ENCODE measurements around the gene IFNGR1. TPM values are rescaled to one million over a fixed set of nuclear protein-coding genes. Genes with fewer than 3 reads are reported as not detected.

The IFNGR1 gene
- total and polyA plus RNA-seq, 10 of the 15 experiments (the other 5 are each of a cell fraction or from before 2014, with no cell fraction given): 89.0 to 296 (median 138) TPM

DNA sequence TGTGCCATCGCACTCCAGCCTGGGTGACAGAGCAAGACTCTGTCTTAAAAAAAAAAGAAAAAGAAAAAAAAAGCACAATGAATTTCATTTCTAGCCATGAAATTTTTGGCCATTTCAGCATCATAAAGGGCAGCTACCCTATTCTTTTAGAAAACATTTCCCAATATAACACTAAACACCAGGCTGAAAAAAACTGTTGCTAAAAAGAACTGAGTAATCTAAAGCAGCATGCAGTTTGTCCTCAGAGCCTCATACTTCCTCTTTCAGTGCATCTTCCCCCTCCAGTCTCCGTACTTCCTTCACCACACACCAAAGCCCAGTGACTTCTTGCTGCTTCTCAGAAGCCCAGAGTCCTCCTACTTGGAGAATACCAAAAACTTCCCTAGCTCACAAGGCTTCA lies 5.6 kb upstream of the IFNGR1 start (continued):
- TF ChIP-seq, protein P1, sequence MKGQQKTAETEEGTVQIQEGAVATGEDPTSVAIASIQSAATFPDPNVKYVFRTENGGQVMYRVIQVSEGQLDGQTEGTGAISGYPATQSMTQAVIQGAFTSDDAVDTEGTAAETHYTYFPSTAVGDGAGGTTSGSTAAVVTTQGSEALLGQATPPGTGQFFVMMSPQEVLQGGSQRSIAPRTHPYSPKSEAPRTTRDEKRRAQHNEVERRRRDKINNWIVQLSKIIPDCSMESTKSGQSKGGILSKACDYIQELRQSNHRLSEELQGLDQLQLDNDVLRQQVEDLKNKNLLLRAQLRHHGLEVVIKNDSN (IDR thresholded peaks at IDR 0.05; ENCODE audit: borderline replicate concordance, extremely low read length, insufficient read depth, low read depth, low read length): no peak
- TF ChIP-seq CREB1 (IDR thresholded peaks at IDR 0.05; ENCODE audit: low read depth): no peak
- no peak for TF ChIP-seq SUPT20H (IDR thresholded peaks at IDR 0.05; ENCODE audit: borderline replicate concordance, control insufficient read depth, low read depth, low read length)
- TF ChIP-seq CHD2 (IDR thresholded peaks at IDR 0.05; ENCODE audit: borderline replicate concordance, low read depth, low read length): no peak
- TF ChIP-seq TCF7 (IDR thresholded peaks at IDR 0.05; ENCODE audit: borderline replicate concordance): no peak
- TF ChIP-seq EED (IDR thresholded peaks at IDR 0.05; ENCODE audit: low read depth): peak; percentile 88
- TF ChIP-seq IRF4 (IDR thresholded peaks at IDR 0.05; ENCODE audit: low read depth, low read length): no peak
- peak; percentile 46; the same call in 1 of the 2 replicates for TF ChIP-seq SPI1 (IDR thresholded peaks at IDR 0.05; ENCODE audit: borderline replicate concordance, insufficient read depth, low read depth, low read length)
- TF ChIP-seq, protein P2, sequence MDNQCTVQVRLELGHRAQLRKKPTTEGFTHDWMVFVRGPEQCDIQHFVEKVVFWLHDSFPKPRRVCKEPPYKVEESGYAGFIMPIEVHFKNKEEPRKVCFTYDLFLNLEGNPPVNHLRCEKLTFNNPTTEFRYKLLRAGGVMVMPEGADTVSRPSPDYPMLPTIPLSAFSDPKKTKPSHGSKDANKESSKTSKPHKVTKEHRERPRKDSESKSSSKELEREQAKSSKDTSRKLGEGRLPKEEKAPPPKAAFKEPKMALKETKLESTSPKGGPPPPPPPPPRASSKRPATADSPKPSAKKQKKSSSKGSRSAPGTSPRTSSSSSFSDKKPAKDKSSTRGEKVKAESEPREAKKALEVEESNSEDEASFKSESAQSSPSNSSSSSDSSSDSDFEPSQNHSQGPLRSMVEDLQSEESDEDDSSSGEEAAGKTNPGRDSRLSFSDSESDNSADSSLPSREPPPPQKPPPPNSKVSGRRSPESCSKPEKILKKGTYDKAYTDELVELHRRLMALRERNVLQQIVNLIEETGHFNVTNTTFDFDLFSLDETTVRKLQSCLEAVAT (IDR thresholded peaks at IDR 0.05): peak; percentile 48; the same call in 1 of the 2 replicates
- TF ChIP-seq BACH1 (IDR thresholded peaks at IDR 0.05; ENCODE audit: borderline replicate concordance): no peak
- TF ChIP-seq, protein P3, sequence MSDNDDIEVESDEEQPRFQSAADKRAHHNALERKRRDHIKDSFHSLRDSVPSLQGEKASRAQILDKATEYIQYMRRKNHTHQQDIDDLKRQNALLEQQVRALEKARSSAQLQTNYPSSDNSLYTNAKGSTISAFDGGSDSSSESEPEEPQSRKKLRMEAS (IDR thresholded peaks at IDR 0.05; ENCODE audit: low read depth, low read length): no peak
- TF ChIP-seq, protein P4, sequence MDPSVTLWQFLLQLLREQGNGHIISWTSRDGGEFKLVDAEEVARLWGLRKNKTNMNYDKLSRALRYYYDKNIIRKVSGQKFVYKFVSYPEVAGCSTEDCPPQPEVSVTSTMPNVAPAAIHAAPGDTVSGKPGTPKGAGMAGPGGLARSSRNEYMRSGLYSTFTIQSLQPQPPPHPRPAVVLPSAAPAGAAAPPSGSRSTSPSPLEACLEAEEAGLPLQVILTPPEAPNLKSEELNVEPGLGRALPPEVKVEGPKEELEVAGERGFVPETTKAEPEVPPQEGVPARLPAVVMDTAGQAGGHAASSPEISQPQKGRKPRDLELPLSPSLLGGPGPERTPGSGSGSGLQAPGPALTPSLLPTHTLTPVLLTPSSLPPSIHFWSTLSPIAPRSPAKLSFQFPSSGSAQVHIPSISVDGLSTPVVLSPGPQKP (IDR thresholded peaks at IDR 0.05; ENCODE audit: low read depth, low read length): no peak
- TF ChIP-seq JUND (IDR thresholded peaks at IDR 0.05; ENCODE audit: low read depth, low read length): no peak
- TF ChIP-seq POLR2AphosphoS2 (IDR thresholded peaks at IDR 0.05; ENCODE audit: low read depth, low read length): no peak
- TF ChIP-seq BRCA1 (IDR thresholded peaks at IDR 0.05; ENCODE audit: low read depth, low read length): no peak
- no peak for TF ChIP-seq HDAC2 (IDR thresholded peaks at IDR 0.05)
- no peak for TF ChIP-seq GABPA (IDR thresholded peaks at IDR 0.05; ENCODE audit: low read depth)
- TF ChIP-seq, protein P5, sequence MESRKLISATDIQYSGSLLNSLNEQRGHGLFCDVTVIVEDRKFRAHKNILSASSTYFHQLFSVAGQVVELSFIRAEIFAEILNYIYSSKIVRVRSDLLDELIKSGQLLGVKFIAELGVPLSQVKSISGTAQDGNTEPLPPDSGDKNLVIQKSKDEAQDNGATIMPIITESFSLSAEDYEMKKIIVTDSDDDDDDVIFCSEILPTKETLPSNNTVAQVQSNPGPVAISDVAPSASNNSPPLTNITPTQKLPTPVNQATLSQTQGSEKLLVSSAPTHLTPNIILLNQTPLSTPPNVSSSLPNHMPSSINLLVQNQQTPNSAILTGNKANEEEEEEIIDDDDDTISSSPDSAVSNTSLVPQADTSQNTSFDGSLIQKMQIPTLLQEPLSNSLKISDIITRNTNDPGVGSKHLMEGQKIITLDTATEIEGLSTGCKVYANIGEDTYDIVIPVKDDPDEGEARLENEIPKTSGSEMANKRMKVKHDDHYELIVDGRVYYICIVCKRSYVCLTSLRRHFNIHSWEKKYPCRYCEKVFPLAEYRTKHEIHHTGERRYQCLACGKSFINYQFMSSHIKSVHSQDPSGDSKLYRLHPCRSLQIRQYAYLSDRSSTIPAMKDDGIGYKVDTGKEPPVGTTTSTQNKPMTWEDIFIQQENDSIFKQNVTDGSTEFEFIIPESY (IDR thresholded peaks at IDR 0.05): no peak
- TF ChIP-seq JUNB (IDR thresholded peaks at IDR 0.05): no peak
- TF ChIP-seq MTA2 (IDR thresholded peaks at IDR 0.05; ENCODE audit: low read depth): peak; percentile 48; the same call in 1 of the 2 replicates
- no peak for TF ChIP-seq ESRRA (IDR thresholded peaks at IDR 0.05; ENCODE audit: low read length)
- TF ChIP-seq, protein P6, sequence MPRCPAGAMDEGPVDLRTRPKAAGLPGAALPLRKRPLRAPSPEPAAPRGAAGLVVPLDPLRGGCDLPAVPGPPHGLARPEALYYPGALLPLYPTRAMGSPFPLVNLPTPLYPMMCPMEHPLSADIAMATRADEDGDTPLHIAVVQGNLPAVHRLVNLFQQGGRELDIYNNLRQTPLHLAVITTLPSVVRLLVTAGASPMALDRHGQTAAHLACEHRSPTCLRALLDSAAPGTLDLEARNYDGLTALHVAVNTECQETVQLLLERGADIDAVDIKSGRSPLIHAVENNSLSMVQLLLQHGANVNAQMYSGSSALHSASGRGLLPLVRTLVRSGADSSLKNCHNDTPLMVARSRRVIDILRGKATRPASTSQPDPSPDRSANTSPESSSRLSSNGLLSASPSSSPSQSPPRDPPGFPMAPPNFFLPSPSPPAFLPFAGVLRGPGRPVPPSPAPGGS (IDR thresholded peaks at IDR 0.05; ENCODE audit: borderline replicate concordance, insufficient read depth, low read depth, low read length, poor library complexity, severe bottlenecking): no peak
- TF ChIP-seq SMAD1 (IDR thresholded peaks at IDR 0.05; ENCODE audit: low read depth, partially characterized antibody): no peak

Measured in GM12878 (cell line).